Upper lobe of left lung (tissue), 4 donors: Measurements from ENCODE around the gene BTN3A1.

Experiments
- EP300 ChIP-seq, 4 donors: sonication (generic); formaldehyde crosslinking; IDR thresholded peaks; one replicate each; pipeline ENCODE4 v1.5.1; 2017; ENCODE audit warnings: antibody characterized with exemption in 4 of 4, control low read depth in 2 of 4
- POLR2A ChIP-seq, 4 donors: fragments of 450-650 bp; IDR thresholded peaks; one replicate each; pipeline ENCODE4 v1.5.1; 2016 to 2017; ENCODE audit warnings: antibody characterized with exemption in 4 of 4, mild to moderate bottlenecking in 2 of 4
- POLR2AphosphoS5 ChIP-seq, 2 donors: sonication (generic); formaldehyde crosslinking; IDR thresholded peaks; one replicate each; pipeline ENCODE4 v1.5.1; 2017; ENCODE audit warnings: antibody characterized with exemption in 2 of 2
- TF ChIP-seq, protein P1 (sequence below), 6 experiments: fragments of 450-650 bp in 4 of 6; fragments of 200-600 bp in 2 of 6; sonication (generic) in 2 of 6; IDR thresholded peaks; one replicate each; pipeline ENCODE4 v1.5.1; 2016 to 2019; ENCODE audit warnings: antibody characterized with exemption in 6 of 6

DNA sequence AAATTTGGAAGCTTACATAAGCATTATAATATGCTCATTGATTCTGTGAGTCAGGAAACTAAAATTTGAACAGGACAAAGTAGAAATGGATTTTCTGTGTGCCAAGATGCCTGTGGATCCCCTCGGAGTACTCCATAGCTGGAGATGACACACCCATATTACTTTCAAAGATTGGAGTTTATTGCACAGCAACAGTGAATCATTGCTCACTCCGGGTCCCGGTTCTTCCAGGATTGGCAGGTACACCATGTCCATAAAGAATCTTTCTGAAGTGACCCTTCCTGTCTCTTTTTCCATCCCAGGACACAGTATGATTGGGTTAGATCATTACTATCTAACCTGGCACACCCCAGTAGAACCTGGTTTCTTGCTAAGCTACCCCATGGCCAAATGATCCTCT, 21.8 kb upstream of the BTN3A1 start:
- TF ChIP-seq POLR2A (IDR thresholded peaks at IDR 0.05) (no peak), POLR2AphosphoS5 (IDR thresholded peaks at IDR 0.05) (no peak), EP300 (IDR thresholded peaks at IDR 0.05) (no peak)
- TF ChIP-seq, protein P1, sequence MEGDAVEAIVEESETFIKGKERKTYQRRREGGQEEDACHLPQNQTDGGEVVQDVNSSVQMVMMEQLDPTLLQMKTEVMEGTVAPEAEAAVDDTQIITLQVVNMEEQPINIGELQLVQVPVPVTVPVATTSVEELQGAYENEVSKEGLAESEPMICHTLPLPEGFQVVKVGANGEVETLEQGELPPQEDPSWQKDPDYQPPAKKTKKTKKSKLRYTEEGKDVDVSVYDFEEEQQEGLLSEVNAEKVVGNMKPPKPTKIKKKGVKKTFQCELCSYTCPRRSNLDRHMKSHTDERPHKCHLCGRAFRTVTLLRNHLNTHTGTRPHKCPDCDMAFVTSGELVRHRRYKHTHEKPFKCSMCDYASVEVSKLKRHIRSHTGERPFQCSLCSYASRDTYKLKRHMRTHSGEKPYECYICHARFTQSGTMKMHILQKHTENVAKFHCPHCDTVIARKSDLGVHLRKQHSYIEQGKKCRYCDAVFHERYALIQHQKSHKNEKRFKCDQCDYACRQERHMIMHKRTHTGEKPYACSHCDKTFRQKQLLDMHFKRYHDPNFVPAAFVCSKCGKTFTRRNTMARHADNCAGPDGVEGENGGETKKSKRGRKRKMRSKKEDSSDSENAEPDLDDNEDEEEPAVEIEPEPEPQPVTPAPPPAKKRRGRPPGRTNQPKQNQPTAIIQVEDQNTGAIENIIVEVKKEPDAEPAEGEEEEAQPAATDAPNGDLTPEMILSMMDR (IDR thresholded peaks at IDR 0.05) = no peak
